ENCODE measurements around the gene RBM28. TPM values are rescaled to one million over a fixed set of nuclear protein-coding genes. Genes with fewer than 3 reads are reported as not detected.

Gene RBM28
- total RNA-seq, 2 donors from 2014 or later, result 20.2 to 28.3 TPM

GRCh38 chr7:128359336-128359735 lies 15.6 kb upstream of the RBM28 start:
- intact Hi-C loops (cut with DNase I), result no loop called here
- H3K36me3 ChIP-seq (replicated peaks in 1 of 2; ENCODE audit: insufficient read depth in 1 of 2, low read depth in 2 of 2), result no peaks in the 10 kb centered on the region
- H3K27me3 ChIP-seq, result no peaks in the 10 kb centered on the region
- DNase-seq (no peak), ATAC-seq (no peak)
- H3K4me3 ChIP-seq, result no peak overlapping the region
- no peak for TF ChIP-seq CTCF (IDR thresholded peaks at IDR 0.05)
- no peak for TF ChIP-seq POLR2A (IDR thresholded peaks at IDR 0.05)
- peaks cover 18% of the 10 kb centered on the region for H3K4me1 ChIP-seq
- no peaks in the 10 kb centered on the region for H3K9me3 ChIP-seq
- no peak overlapping the region for H3K27ac ChIP-seq
- 88% methylated on average over 11 of the region's 12 CpGs; no CpG with 5 or more reads in 1 of the 2 donors for WGBS, 2 donors

- Histone ChIP-seq H3K27me3 (peaks cover 0 to under 1% of the 10 kb centered on the region in 2 donors), H3K4me1 (peaks cover 18% of the 10 kb centered on the region), H3K9me3 (no peaks in the 10 kb centered on the region), H3K36me3 (replicated peaks in 1 of 2; ENCODE audit: insufficient read depth in 1 of 2, low read depth in 2 of 2) (no peaks in the 10 kb centered on the region), H3K4me3 (no peak overlapping the region), H3K27ac (no peak overlapping the region)
- intact Hi-C loops (cut with DNase I), result no loop called here
- 56 to 61% methylated on average over 1 of the region's 1 CpG for WGBS, 2 donors
- DNase-seq, result no peak
- no peak for ATAC-seq
- TF ChIP-seq CTCF (IDR thresholded peaks at IDR 0.05) (no peak), POLR2A (IDR thresholded peaks at IDR 0.05) (no peak)
Observed at GRCh38 chr7:128358233-128358632, 14.5 kb upstream of the RBM28 start.

- DNase-seq (no peak), ATAC-seq (no peak)
- Histone ChIP-seq H3K27me3 (peaks cover 0 to 5% of the 10 kb centered on the region in 2 donors), H3K4me3 (no peak overlapping the region), H3K27ac (no peak overlapping the region), H3K4me1 (peaks cover 20% of the 10 kb centered on the region), H3K36me3 (replicated peaks in 1 of 2; ENCODE audit: insufficient read depth in 1 of 2, low read depth in 2 of 2) (no peaks in the 10 kb centered on the region), H3K9me3 (no peaks in the 10 kb centered on the region)
- WGBS, 2 donors, result 68 to 79% methylated on average over 6 of the region's 6 CpGs
- TF ChIP-seq POLR2A (IDR thresholded peaks at IDR 0.05) (no peak), CTCF (IDR thresholded peaks at IDR 0.05) (no peak)
- intact Hi-C loops (cut with DNase I), result no loop called here
Observed at GRCh38 chr7:128357217-128357613, 13.5 kb upstream of the RBM28 start.

GRCh38 chr7:128356546-128357216 lies 13.0 kb upstream of the RBM28 start:
- no peak overlapping the region for H3K4me3 ChIP-seq
- H3K36me3 ChIP-seq (replicated peaks in 1 of 2; ENCODE audit: insufficient read depth in 1 of 2, low read depth in 2 of 2), result no peaks in the 10 kb centered on the region
- DNase-seq (no peak), ATAC-seq (no peak)
- no peaks in the 10 kb centered on the region for H3K9me3 ChIP-seq
- WGBS, 2 donors, result 79 to 94% methylated on average over 2 of the region's 2 CpGs
- TF ChIP-seq POLR2A (IDR thresholded peaks at IDR 0.05), result no peak
- TF ChIP-seq CTCF (IDR thresholded peaks at IDR 0.05), result no peak
- intact Hi-C loops (cut with DNase I), result no loop called here
- peaks cover 19% of the 10 kb centered on the region for H3K4me1 ChIP-seq
- no peak overlapping the region for H3K27ac ChIP-seq
- H3K27me3 ChIP-seq, result peaks cover 0 to 6% of the 10 kb centered on the region in 2 donors

GRCh38 chr7:128353610-128354009 lies 9.9 kb upstream of the RBM28 start:
- intact Hi-C loops (cut with DNase I), result no loop called here
- DNase-seq, result no peak
- Histone ChIP-seq H3K36me3 (replicated peaks in 1 of 2; ENCODE audit: insufficient read depth in 1 of 2, low read depth in 2 of 2) (no peaks in the 10 kb centered on the region), H3K27me3 (peaks cover 0 to 11% of the 10 kb centered on the region in 2 donors), H3K4me1 (peaks cover 12% of the 10 kb centered on the region), H3K27ac (no peak overlapping the region), H3K9me3 (no peaks in the 10 kb centered on the region), H3K4me3 (no peak overlapping the region)
- no peak for ATAC-seq
- 96 to 100% methylated on average over 1 of the region's 1 CpG for WGBS, 2 donors
- TF ChIP-seq CTCF (IDR thresholded peaks at IDR 0.05) (no peak), POLR2A (IDR thresholded peaks at IDR 0.05) (no peak)
